Endothelial cell (in vitro differentiated cells): ENCODE measurements around the gene FIBCD1. TPM values are rescaled to one million over a fixed set of nuclear protein-coding genes. Genes with fewer than 3 reads are reported as not detected.

ENCODE experiments used
- DNase-seq: peaks from one replicate; pipeline ENCODE4 v3.0.0; 2021; ENCODE audit warnings: low spot score
- H3K27ac Mint-ChIP-seq: one replicate; pipeline ENCODE4 v1.8.0; 2021; ENCODE audit warnings: mixed read lengths, inconsistent platforms; ENCODE audit not compliant: unreplicated experiment
- H3K27me3 Mint-ChIP-seq: one replicate; pipeline ENCODE4 v1.8.0; 2021; ENCODE audit warnings: mild to moderate bottlenecking, moderate library complexity, mixed read lengths, inconsistent platforms; ENCODE audit not compliant: unreplicated experiment
- H3K36me3 Mint-ChIP-seq: one replicate; pipeline ENCODE4 v1.8.0; 2021; ENCODE audit warnings: mild to moderate bottlenecking, low read depth, mixed read lengths, inconsistent platforms; ENCODE audit not compliant: unreplicated experiment
- H3K4me1 Mint-ChIP-seq: one replicate; pipeline ENCODE4 v1.8.0; 2021; ENCODE audit warnings: mild to moderate bottlenecking, mixed read lengths, inconsistent platforms; ENCODE audit not compliant: unreplicated experiment
- H3K4me3 Mint-ChIP-seq: one replicate; pipeline ENCODE4 v1.8.0; 2021; ENCODE audit warnings: mild to moderate bottlenecking, mixed read lengths, inconsistent platforms; ENCODE audit not compliant: unreplicated experiment
- H3K9me3 Mint-ChIP-seq: one replicate; pipeline ENCODE4 v1.8.0; 2021; ENCODE audit warnings: mixed read lengths, inconsistent platforms; ENCODE audit not compliant: unreplicated experiment
- total RNA-seq: library from RNA; stranded (reverse); fragmentation: NEBNext Ultra II Directional; extraction: Animal tissue kit (Norgen Biotek cat#: 25700); gene quantifications from one replicate; pipeline ENCODE4 v1.2.1, GENCODE V29; 2021; ENCODE audit not compliant: unreplicated experiment
- TF ChIP-seq, protein P1 (sequence below): fragments of 200-600 bp; sonication (generic); IDR thresholded peaks from one replicate; pipeline ENCODE4 v1.5.0; 2021; ENCODE audit warnings: antibody characterized with exemption; ENCODE audit not compliant: unreplicated experiment

Gene FIBCD1
- total RNA-seq, 1 donor from 2014 or later: 0.33 TPM

DNA sequence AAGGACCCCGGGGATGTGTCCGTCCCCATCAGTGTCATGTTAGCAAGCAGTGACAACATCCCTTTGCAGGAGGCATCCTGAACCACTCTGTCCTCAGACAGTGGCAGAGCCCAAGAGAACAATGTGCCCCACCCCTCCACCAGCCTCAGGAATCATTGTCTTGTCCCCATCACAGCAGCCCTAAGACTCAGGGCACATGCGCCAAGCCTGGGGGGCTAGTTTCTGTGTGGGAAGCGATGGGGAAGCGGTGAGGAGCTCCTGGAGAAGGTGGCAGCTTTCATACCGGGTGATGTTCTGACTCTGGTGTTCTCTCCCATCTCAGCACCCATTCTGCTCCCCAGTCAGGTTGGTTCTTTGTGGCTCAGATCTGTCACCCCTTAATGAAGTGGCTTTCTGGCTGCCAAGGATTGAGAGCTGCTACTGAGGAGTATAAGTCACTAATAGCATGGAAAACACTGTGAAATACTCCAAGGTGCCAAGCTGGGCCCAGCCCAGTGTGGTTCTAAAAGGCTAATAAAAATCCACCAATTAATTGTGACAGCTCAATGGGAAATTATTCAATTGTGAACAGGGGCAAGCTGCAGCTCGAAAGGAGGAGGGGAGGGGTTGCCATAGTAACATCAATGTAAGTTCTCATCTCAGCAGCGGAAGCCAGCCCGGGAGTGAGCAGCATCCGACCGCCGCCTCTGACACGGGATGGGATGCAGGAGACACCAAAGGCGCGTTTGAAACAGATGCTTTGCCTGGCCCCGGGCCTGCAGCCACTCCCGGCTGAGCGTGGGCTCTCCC, 47.2 kb downstream of the FIBCD1 start:
- H3K27me3 Mint-ChIP-seq: peaks cover 20% of the 10 kb centered on the region
- H3K4me1 Mint-ChIP-seq: peaks cover 9% of the 10 kb centered on the region
- no peak for DNase-seq
- H3K9me3 Mint-ChIP-seq: no peaks in the 10 kb centered on the region
- TF ChIP-seq, protein P1, sequence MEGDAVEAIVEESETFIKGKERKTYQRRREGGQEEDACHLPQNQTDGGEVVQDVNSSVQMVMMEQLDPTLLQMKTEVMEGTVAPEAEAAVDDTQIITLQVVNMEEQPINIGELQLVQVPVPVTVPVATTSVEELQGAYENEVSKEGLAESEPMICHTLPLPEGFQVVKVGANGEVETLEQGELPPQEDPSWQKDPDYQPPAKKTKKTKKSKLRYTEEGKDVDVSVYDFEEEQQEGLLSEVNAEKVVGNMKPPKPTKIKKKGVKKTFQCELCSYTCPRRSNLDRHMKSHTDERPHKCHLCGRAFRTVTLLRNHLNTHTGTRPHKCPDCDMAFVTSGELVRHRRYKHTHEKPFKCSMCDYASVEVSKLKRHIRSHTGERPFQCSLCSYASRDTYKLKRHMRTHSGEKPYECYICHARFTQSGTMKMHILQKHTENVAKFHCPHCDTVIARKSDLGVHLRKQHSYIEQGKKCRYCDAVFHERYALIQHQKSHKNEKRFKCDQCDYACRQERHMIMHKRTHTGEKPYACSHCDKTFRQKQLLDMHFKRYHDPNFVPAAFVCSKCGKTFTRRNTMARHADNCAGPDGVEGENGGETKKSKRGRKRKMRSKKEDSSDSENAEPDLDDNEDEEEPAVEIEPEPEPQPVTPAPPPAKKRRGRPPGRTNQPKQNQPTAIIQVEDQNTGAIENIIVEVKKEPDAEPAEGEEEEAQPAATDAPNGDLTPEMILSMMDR: no peak
- H3K4me3 Mint-ChIP-seq: no peak overlapping the region
- H3K27ac Mint-ChIP-seq: no peak overlapping the region
- peaks cover 19% of the 10 kb centered on the region for H3K36me3 Mint-ChIP-seq

DNA sequence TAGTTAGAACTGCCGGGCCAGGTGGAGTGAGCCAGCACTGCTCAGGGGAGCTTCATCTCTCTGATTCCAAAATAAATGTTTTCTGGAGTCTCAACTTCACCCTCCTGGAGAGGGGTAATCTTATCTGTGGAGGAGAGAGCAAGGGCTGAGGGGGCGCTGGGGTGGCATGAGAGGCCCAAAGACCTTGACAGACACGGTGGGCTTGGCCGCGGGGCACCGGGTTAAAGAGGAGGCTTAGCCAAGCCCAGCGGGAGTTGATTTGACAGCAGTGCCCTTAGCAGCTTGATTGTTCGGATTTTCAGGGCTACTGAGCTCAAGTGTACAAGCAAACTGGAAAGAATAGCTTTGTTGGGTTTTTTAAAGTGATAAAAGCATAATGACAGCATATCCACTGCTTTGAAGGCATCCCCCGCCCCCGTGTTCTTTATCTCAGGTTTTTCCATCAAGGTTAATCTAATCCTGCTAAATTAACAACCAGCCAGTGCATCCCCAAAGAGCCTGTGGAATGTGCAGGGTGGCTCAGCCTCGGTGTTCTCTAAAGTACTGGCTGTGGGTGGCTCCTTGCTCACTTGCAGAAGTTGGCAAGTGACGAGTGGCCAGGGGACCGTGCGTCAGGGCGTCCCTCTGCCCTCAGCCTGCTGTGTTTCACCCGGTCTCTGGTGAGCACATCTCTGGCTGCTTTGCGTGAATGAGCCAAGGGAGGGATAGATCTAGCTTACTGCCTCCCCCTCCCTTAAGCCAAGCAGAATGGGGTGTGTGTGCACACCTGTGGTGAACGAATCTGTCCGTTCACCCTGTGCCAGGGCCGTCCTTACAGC, 48.0 kb downstream of the FIBCD1 start:
- no peak for DNase-seq
- no peak overlapping the region for H3K4me3 Mint-ChIP-seq
- H3K4me1 Mint-ChIP-seq: peaks cover 9% of the 10 kb centered on the region
- H3K36me3 Mint-ChIP-seq: peaks cover 24% of the 10 kb centered on the region
- no peak overlapping the region for H3K27ac Mint-ChIP-seq
- TF ChIP-seq, protein P1: no peak
- no peaks in the 10 kb centered on the region for H3K9me3 Mint-ChIP-seq
- H3K27me3 Mint-ChIP-seq: peaks cover 18% of the 10 kb centered on the region

DNA sequence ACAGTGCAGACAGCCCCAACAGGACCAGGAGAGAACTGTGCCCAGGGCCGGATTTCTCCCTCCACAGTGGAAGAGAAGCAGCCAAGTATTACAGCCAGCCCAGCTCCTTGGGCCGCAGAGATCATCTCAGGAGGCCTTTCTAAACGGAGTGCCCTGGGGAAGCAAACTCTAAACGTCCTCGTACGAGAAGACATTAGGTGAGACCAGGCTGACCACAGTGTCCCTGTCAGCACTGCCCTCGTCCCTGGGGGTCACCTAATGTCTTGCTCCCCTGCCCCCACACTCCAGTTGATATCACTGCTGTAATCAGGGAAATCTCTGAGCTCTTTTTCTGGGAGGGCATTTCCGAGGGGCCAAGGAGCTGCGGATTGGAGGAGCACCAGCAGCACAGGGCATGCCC, 48.9 kb downstream of the FIBCD1 start:
- Mint-ChIP-seq H3K9me3 (no peaks in the 10 kb centered on the region), H3K36me3 (peaks cover 31% of the 10 kb centered on the region), H3K27ac (peak overlapping the region; percentile 18), H3K4me1 (peaks cover 9% of the 10 kb centered on the region), H3K27me3 (peaks cover 17% of the 10 kb centered on the region), H3K4me3 (no peak overlapping the region)
- DNase-seq: no peak
- TF ChIP-seq, protein P1: no peak

- H3K36me3 Mint-ChIP-seq: peaks cover 36% of the 10 kb centered on the region
- DNase-seq: no peak
- no peak overlapping the region for H3K4me3 Mint-ChIP-seq
These were observed 50.7 kb downstream of the FIBCD1 start for GRCh38 chr9:130888146-130888885.

More at GRCh38 chr9:130888146-130888885, 50.7 kb downstream of the FIBCD1 start:
- no peaks in the 10 kb centered on the region for H3K4me1 Mint-ChIP-seq
- no peaks in the 10 kb centered on the region for H3K9me3 Mint-ChIP-seq
- no peak overlapping the region for H3K27ac Mint-ChIP-seq
- H3K27me3 Mint-ChIP-seq: peaks cover 14% of the 10 kb centered on the region
- TF ChIP-seq, protein P1: no peak
